ENCODE results near the gene TMPRSS11F.
"Not testable (repeated sequence)": the region's sequence is repeated elsewhere in the genome, so short reads cannot be mapped to it uniquely, and the experiment has no call there.

The TMPRSS11F gene

GRCh38 chr4:68174389-68174788 lies 44.7 kb upstream of the TMPRSS11F start:
- H3K36me3 ChIP-seq (ENCODE audit: control insufficient read depth in 1 of 2, insufficient read depth in 2 of 2, low read depth in 1 of 2, low read length in 2 of 2); H3K4me3 ChIP-seq (ENCODE audit: insufficient read depth in 1 of 2, low read depth in 1 of 2, low read length in 2 of 2); H3K27ac ChIP-seq (ENCODE audit: low read length, poor library complexity, severe bottlenecking); H3K4ac ChIP-seq (ENCODE audit: low read depth in 1 of 2, low read length in 2 of 2); H2BK120ac ChIP-seq (ENCODE audit: low read depth, low read length); H3K27me3 ChIP-seq (ENCODE audit: control insufficient read depth in 1 of 2, insufficient read depth in 1 of 2, low read length in 2 of 2); H3K79me1 ChIP-seq (replicated peaks; ENCODE audit: low read length, poor library complexity, severe bottlenecking); H4K91ac ChIP-seq (ENCODE audit: low read length); DNase-seq; H2BK12ac ChIP-seq (ENCODE audit: low read length in 2 of 2); H3K9me3 ChIP-seq (ENCODE audit: control insufficient read depth, low read length); H2AFZ ChIP-seq (ENCODE audit: low read depth, low read length); H3K9ac ChIP-seq (ENCODE audit: low read length); H2AK5ac ChIP-seq (ENCODE audit: low read length, severe bottlenecking); H3K14ac ChIP-seq (ENCODE audit: low read length in 2 of 2); H2BK15ac ChIP-seq (ENCODE audit: low read depth, poor library complexity, severe bottlenecking); H3K4me2 ChIP-seq (ENCODE audit: low read length, poor library complexity, severe bottlenecking); H3K23ac ChIP-seq (ENCODE audit: low read length in 2 of 2); H3K18ac ChIP-seq (ENCODE audit: low read depth in 1 of 2, low read length in 2 of 2); H4K8ac ChIP-seq (ENCODE audit: low read length); H2BK5ac ChIP-seq (ENCODE audit: low read depth, low read length, poor library complexity, severe bottlenecking); H3K4me1 ChIP-seq (ENCODE audit: control insufficient read depth, insufficient read depth, low read depth, low read length): not testable (repeated sequence)
- 91% methylated on average over 1 of the region's 2 CpGs for WGBS

DNA sequence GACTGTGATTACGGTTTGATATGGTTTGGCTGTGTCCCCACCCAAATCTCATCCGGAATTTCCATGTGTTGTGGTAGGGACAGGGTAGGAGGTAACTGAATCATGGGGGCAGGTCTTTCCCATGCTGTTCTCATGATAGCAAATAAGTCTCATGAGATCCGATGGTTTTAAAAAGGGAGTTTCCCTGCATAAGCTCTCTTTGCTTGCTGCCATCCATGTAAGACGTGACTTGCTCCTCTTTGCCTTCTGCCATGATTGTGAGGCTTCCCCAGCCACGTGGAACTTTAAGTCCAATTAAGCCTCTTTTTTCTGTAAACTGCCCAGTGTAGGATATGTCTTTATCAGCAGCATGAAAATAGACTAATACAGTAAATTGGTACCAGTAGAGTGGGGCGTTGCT lies 42.5 kb upstream of the TMPRSS11F start:
- not testable (repeated sequence) for H2AK5ac ChIP-seq (ENCODE audit: low read length, severe bottlenecking); H3K9ac ChIP-seq (ENCODE audit: low read length); H3K4ac ChIP-seq (ENCODE audit: low read depth in 1 of 2, low read length in 2 of 2); H2AFZ ChIP-seq (ENCODE audit: low read depth, low read length); H3K4me2 ChIP-seq (ENCODE audit: low read length, poor library complexity, severe bottlenecking); H3K4me1 ChIP-seq (ENCODE audit: control insufficient read depth, insufficient read depth, low read depth, low read length); H2BK5ac ChIP-seq (ENCODE audit: low read depth, low read length, poor library complexity, severe bottlenecking); H2BK12ac ChIP-seq (ENCODE audit: low read length in 2 of 2); H4K8ac ChIP-seq (ENCODE audit: low read length); H3K14ac ChIP-seq (ENCODE audit: low read length in 2 of 2); H3K36me3 ChIP-seq (ENCODE audit: control insufficient read depth in 1 of 2, insufficient read depth in 2 of 2, low read depth in 1 of 2, low read length in 2 of 2); H3K18ac ChIP-seq (ENCODE audit: low read depth in 1 of 2, low read length in 2 of 2); H2BK120ac ChIP-seq (ENCODE audit: low read depth, low read length); H3K27me3 ChIP-seq (ENCODE audit: control insufficient read depth in 1 of 2, insufficient read depth in 1 of 2, low read length in 2 of 2); DNase-seq; H2BK15ac ChIP-seq (ENCODE audit: low read depth, poor library complexity, severe bottlenecking); H3K23ac ChIP-seq (ENCODE audit: low read length in 2 of 2); H3K9me3 ChIP-seq (ENCODE audit: control insufficient read depth, low read length); H4K91ac ChIP-seq (ENCODE audit: low read length); H3K4me3 ChIP-seq (ENCODE audit: insufficient read depth in 1 of 2, low read depth in 1 of 2, low read length in 2 of 2); H3K79me1 ChIP-seq (replicated peaks; ENCODE audit: low read length, poor library complexity, severe bottlenecking); H3K27ac ChIP-seq (ENCODE audit: low read length, poor library complexity, severe bottlenecking)
- 95% methylated on average over 5 of the region's 6 CpGs for WGBS

GRCh38 chr4:68167706-68168105 lies 38.0 kb upstream of the TMPRSS11F start:
- H4K8ac ChIP-seq (ENCODE audit: low read length), result no peak overlapping the region
- H3K4ac ChIP-seq (ENCODE audit: low read depth in 1 of 2, low read length in 2 of 2), result no peak overlapping the region
- DNase-seq, result no peak
- H3K27me3 ChIP-seq (ENCODE audit: control insufficient read depth in 1 of 2, insufficient read depth in 1 of 2, low read length in 2 of 2), result peaks cover 0 to 4% of the 10 kb centered on the region in 2 experiments
- H3K14ac ChIP-seq (ENCODE audit: low read length in 2 of 2), result no peak overlapping the region
- H3K23ac ChIP-seq (ENCODE audit: low read length in 2 of 2), result no peak overlapping the region
- H2BK12ac ChIP-seq (ENCODE audit: low read length in 2 of 2), result no peak overlapping the region
- 75% methylated on average over 2 of the region's 3 CpGs for WGBS
- H3K79me1 ChIP-seq (replicated peaks; ENCODE audit: low read length, poor library complexity, severe bottlenecking), result no peaks in the 10 kb centered on the region
- H3K18ac ChIP-seq (ENCODE audit: low read depth in 1 of 2, low read length in 2 of 2), result no peak overlapping the region
- no peaks in the 10 kb centered on the region for H3K36me3 ChIP-seq (ENCODE audit: control insufficient read depth in 1 of 2, insufficient read depth in 2 of 2, low read depth in 1 of 2, low read length in 2 of 2)
- H3K4me3 ChIP-seq (ENCODE audit: insufficient read depth in 1 of 2, low read depth in 1 of 2, low read length in 2 of 2), result no peak overlapping the region
- H3K4me1 ChIP-seq (ENCODE audit: control insufficient read depth, insufficient read depth, low read depth, low read length), result no peaks in the 10 kb centered on the region
- H2AK5ac ChIP-seq (ENCODE audit: low read length, severe bottlenecking), result no peak overlapping the region
- no peak overlapping the region for H2BK15ac ChIP-seq (ENCODE audit: low read depth, poor library complexity, severe bottlenecking)
- no peak overlapping the region for H4K91ac ChIP-seq (ENCODE audit: low read length)
- no peak overlapping the region for H2BK5ac ChIP-seq (ENCODE audit: low read depth, low read length, poor library complexity, severe bottlenecking)
- H3K27ac ChIP-seq (ENCODE audit: low read length, poor library complexity, severe bottlenecking), result no peak overlapping the region
- no peak overlapping the region for H2AFZ ChIP-seq (ENCODE audit: low read depth, low read length)
- H2BK120ac ChIP-seq (ENCODE audit: low read depth, low read length), result no peak overlapping the region
- no peak overlapping the region for H3K4me2 ChIP-seq (ENCODE audit: low read length, poor library complexity, severe bottlenecking)
- H3K9me3 ChIP-seq (ENCODE audit: control insufficient read depth, low read length), result no peaks in the 10 kb centered on the region
- no peak overlapping the region for H3K9ac ChIP-seq (ENCODE audit: low read length)

GRCh38 chr4:68167166-68167565 lies 37.5 kb upstream of the TMPRSS11F start:
- DNase-seq, result no peak
- H3K4me2 ChIP-seq (ENCODE audit: low read length, poor library complexity, severe bottlenecking), result no peak overlapping the region
- no peak overlapping the region for H2BK15ac ChIP-seq (ENCODE audit: low read depth, poor library complexity, severe bottlenecking)

More at GRCh38 chr4:68167166-68167565, 37.5 kb upstream of the TMPRSS11F start:
- no peak overlapping the region for H3K14ac ChIP-seq (ENCODE audit: low read length in 2 of 2)
- H3K18ac ChIP-seq (ENCODE audit: low read depth in 1 of 2, low read length in 2 of 2), result no peak overlapping the region
- no peaks in the 10 kb centered on the region for H3K36me3 ChIP-seq (ENCODE audit: control insufficient read depth in 1 of 2, insufficient read depth in 2 of 2, low read depth in 1 of 2, low read length in 2 of 2)
- H2BK120ac ChIP-seq (ENCODE audit: low read depth, low read length), result no peak overlapping the region
- H3K4me1 ChIP-seq (ENCODE audit: control insufficient read depth, insufficient read depth, low read depth, low read length), result peaks cover 2% of the 10 kb centered on the region
- H3K9ac ChIP-seq (ENCODE audit: low read length), result no peak overlapping the region
- H3K27me3 ChIP-seq (ENCODE audit: control insufficient read depth in 1 of 2, insufficient read depth in 1 of 2, low read length in 2 of 2), result peaks cover 0 to 4% of the 10 kb centered on the region in 2 experiments
- no peak overlapping the region for H2AK5ac ChIP-seq (ENCODE audit: low read length, severe bottlenecking)
- H3K23ac ChIP-seq (ENCODE audit: low read length in 2 of 2), result no peak overlapping the region
- no peak overlapping the region for H3K4me3 ChIP-seq (ENCODE audit: insufficient read depth in 1 of 2, low read depth in 1 of 2, low read length in 2 of 2)
- no peaks in the 10 kb centered on the region for H3K79me1 ChIP-seq (replicated peaks; ENCODE audit: low read length, poor library complexity, severe bottlenecking)
- no peak overlapping the region for H2AFZ ChIP-seq (ENCODE audit: low read depth, low read length)
- H3K4ac ChIP-seq (ENCODE audit: low read depth in 1 of 2, low read length in 2 of 2), result no peak overlapping the region
- H4K8ac ChIP-seq (ENCODE audit: low read length), result no peak overlapping the region
- H4K91ac ChIP-seq (ENCODE audit: low read length), result no peak overlapping the region
- H2BK5ac ChIP-seq (ENCODE audit: low read depth, low read length, poor library complexity, severe bottlenecking), result no peak overlapping the region
- no peak overlapping the region for H3K27ac ChIP-seq (ENCODE audit: low read length, poor library complexity, severe bottlenecking)
- no peak overlapping the region for H2BK12ac ChIP-seq (ENCODE audit: low read length in 2 of 2)
- 60% methylated on average over 1 of the region's 2 CpGs for WGBS
- no peaks in the 10 kb centered on the region for H3K9me3 ChIP-seq (ENCODE audit: control insufficient read depth, low read length)

Measured in mesenchymal stem cell (in vitro differentiated cells and primary cell).